GM21619 (cell line): ENCODE data around the gene TSPAN10.

Experiments
- ATAC-seq: cut with Tn5 transposase; IDR thresholded peaks from one replicate; pipeline ENCODE4 v1.9.1; 2021; ENCODE audit not compliant: unreplicated experiment

The TSPAN10 gene

GRCh38 chr17:81631482-81631881, 5.5 kb upstream of the TSPAN10 start:
- no peak for ATAC-seq

DNA sequence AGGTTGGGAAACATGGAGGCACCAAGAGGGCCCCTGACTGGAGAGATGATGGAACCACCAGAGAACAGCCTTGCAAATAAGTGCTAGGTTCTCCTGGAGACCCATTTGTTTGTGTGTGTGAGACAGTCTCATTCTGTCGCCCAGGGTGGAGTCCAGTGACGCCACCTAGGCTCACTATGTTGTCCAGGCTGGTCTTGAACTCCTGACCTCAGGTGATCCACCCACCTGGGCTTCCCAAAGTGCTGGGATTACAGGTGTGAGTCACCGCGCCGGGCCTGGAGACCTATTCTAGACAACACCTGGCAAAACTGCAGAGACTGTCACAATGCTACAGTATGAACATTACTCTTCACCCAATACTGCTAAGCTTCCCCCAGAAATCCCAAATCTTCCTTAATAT, 1.6 kb upstream of the TSPAN10 start:
- ATAC-seq: no peak

- peak; percentile 14 for ATAC-seq
Measured at GRCh38 chr17:81635973-81636504, 957 bp upstream of the TSPAN10 start.

DNA sequence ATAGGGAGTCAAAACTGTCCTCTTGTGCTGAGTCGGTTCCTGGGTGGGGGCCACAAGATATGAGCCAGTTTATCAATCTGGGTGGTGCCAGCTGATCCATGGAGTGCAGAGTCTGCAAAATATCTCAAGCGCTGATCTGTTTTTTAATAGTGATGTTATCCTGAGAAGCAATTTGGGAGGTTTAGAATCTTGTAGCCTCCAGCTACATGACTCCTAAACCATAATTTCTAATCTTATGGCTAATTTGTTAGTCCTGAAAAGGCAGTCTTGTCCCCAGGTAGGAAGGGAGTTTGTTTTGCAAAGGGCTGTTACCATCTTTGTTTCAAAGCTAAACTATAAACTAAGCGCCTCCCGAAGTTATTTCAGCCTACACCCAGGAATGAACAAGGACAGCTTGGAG, 1.7 kb downstream of the TSPAN10 start:
- no peak for ATAC-seq

DNA sequence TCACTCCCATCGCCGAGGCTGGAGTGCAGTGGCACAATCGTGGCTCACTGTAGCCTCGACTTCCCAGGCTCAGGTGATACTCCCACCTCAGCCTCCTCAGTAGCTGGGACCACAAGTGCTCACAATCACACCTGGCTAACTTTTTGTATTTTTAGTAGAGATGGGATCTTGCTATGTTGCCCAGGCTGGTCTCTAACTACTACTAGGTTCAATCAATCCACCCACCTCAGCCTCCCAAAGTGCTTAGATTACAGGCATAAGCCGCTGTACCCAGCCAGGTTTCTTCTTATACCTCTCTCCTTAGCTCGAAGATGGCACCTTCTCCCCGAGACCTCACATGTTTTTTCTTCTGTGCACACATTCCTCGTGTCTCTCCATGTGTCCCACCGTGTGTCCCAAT, 3.0 kb downstream of the TSPAN10 start:
- ATAC-seq: no peak

GRCh38 chr17:81641825-81642489, 5.0 kb downstream of the TSPAN10 start:
- no peak for ATAC-seq

GRCh38 chr17:81644496-81644895, 7.5 kb downstream of the TSPAN10 start:
- no peak for ATAC-seq

DNA sequence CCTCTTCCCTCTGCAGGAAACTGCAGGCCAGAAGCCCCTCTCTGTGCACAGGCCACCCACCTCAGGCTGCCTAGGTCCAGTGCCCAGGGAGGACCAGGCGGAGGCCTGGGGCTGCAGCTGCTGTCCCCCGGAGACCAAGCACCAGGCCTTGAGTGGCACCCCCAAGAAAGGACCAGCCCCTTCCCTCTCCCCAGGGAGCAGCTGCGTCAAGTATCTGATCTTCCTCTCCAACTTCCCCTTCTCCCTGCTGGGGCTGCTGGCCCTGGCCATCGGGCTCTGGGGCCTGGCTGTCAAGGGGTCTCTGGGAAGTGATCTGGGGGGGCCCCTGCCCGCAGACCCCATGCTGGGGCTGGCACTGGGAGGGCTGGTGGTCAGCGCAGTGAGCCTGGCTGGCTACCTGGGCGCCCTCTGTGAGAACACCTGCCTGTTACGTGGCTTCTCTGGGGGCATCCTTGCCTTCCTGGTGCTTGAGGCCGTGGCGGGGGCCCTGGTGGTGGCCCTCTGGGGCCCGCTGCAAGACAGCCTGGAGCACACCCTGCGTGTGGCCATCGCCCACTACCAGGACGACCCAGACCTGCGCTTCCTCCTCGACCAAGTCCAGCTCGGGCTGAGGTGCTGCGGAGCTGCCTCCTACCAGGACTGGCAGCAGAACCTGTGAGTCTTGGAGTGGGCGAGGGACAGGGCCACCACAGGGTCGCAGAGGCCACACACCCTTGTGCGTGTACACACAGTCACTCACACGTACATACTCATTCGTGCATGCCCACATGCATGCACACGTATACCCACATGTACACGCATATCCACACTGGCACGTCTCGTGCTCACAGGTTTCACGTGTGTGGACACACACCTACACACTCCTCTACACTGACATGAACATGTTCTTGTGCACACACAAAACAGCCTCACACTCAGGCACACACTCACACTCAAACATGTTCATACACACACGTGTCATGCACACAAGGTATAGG, 8.3 kb downstream of the TSPAN10 start:
- ATAC-seq: no peak

DNA sequence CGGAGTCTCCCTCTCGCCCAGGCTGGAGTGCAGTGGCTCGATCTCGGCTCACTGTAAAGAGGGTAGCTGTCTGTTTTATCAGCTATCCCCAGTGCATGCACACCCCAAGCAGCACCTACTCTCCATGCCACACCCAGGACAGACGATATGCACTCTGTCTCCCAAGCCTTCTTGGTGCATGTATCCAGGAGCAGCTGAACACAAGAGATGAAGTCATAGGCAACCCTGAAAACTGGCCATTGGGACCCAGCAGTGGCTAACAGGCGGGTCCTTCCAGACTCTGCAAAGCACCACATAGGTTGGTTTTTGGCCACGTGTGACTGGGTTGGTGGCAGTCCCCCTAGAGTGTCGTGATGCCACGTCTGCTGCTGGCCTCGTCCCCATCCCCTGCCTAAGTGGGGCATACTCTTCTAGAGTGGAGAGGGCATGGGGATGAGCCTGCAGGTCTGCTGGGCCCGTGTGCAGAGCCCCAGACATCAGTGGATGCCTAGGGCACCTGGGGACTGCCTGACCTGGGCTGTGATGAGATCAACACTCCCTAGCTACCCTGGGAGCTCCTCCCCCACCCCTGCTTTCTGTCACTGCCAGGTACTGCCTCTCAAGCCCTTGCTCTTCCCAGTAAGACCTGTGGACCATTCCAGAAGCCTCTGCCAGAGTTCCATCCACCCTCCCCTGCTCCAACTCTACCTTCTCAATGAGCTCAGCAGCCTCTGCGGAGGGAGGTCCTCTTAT, 10.0 kb downstream of the TSPAN10 start:
- ATAC-seq: no peak

GRCh38 chr17:81647640-81648012, 10.6 kb downstream of the TSPAN10 start:
- ATAC-seq: no peak

GRCh38 chr17:81648013-81648706, 11.2 kb downstream of the TSPAN10 start:
- no peak for ATAC-seq

GRCh38 chr17:81648707-81649085, 11.7 kb downstream of the TSPAN10 start:
- ATAC-seq: no peak

DNA sequence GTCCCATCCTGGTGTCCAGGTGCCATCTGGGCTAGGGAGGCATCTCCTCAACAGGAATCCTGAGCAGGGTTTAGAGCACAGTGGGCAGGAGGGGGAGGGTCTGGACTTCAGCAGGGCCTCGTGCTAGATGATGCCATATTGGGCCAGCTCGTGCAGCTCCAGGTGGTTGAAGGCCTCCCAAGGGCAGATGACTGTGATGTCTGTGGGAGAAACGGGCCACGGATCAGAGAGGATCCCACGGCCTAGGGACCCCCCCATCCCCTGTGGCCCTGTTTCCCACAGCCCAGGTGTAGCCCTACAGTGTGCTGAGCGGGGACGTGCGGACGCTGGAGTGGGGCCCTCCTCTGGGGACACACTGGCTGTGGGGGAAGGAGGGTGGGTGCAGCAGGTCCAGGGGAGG, 14.0 kb downstream of the TSPAN10 start:
- ATAC-seq: no peak

DNA sequence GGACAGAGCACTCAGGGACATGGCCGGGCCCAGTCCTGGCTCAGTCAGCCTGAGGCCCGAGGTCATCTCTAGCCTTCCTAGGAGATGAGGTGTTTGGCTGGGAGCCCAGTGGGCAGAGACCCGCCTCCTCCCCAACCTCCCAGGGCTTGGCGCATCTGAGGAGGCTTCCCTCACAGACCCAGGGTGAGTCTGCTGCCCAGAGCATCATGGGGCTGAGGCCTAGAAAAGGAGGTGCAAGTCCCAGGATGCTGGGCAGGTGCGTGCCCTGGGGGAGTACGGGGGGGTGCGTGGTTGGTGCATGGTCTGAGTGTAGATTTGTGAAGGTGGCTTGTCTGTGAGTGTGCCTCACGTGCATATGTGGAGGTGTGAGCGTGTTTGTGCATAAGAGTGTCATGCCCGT, 14.7 kb downstream of the TSPAN10 start:
- no peak for ATAC-seq

DNA sequence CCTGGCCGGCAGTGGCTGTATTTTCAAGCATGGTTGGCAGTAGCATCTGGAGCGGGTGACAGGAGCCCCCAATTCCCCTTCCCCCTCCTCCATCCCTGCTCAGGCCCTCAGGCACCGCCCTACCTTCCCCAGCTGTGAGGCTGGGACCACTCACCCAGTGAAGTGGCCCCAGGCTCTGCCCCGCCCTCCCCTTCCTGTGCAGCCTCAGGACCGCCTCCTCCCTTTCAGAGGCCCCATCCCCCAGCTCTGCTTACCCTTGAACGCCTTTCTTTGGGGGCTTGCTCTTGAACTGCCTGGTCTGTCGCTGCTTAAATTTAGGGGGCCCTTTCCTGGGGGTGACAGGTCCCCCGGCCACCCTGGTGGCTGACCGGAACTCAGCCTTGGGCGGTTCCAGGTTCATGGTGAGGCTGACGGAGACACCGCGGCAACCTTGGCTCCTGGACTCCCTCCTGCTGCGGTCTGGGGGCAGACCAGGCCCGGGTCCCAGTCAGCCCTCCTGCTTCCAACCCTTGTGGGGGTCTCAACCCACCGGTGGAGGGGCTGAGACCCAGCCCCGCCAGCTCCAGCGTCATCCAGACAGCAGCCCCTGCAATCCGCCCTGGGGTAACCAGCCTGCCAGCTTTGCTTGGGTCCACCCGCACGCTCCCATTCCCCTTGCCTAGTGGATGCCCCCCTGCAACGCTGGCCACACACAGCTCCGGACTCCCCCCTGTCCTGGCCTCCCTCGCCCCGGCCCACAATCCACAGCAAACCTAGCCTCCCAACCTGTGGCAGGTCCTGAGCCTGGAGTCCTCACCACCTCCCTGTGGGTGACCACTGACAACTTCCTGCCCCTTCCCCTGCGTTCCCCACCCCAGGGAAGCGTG, 16.1 kb downstream of the TSPAN10 start:
- no peak for ATAC-seq

DNA sequence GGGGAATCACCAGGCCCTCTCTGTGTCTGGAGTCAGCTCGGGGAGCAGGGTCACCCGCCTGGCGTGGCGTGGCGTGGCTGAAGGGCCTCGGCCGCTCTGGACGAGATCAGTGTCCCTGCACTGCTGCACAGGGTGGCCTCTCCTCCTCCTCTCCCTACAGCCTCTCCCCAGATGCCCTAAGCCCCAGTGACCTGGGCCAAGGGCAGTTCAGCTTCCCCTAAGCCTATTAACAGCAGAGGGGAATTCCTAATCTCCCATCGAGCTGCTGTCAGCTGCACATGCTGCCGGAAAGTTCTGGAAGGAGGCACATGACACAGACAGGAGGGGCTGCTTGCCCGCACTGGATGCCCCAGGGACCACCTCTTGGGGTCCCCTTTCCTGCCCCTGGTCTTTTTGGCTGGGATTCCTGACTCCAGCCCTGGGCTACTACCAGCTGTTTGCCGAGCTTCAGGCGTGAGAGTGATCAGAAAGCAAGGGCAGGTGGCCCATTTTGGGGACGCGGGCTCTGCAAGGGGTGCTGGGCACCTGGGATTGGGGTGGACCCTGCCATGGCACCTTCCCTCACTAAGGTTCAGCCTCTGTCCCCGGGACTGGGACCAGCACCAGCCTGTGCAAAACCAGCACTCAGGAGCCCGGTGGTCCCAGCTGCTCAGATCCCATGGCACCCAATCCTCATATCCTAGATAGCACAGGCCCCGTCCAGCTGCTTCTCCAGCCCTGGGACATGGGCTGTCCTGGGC, 18.6 kb downstream of the TSPAN10 start:
- no peak for ATAC-seq

- ATAC-seq: no peak
Measured at GRCh38 chr17:81656118-81656743, 19.2 kb downstream of the TSPAN10 start, which contains the start of gene PDE6G. PDE6G (minus strand) TSS chr17:81656542; CDS start chr17:81653305, 3,237 bp downstream.

DNA sequence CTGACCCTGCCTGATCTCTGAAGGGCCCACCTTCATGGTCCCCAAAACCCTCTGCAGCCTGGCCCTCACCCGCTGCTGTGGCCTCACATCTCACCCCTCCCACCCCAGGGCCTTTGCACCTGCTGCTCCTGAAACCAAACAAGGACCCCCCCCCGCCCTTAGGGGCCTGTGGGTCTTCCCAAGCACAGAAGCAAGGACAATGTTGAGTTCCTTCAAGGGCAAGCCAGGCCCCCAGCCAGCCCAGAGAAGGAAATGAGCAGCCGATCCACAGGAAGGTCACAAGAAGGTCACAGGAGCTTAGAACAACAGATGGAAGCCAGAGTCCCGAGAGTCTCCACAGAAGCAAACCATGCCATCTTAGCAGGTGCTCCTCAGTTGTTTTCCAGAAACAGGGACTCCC, 19.8 kb downstream of the TSPAN10 start:
- no peak for ATAC-seq

GRCh38 chr17:81659038-81659437, 22.0 kb downstream of the TSPAN10 start:
- ATAC-seq: no peak
